Adrenal gland (tissue), 5 donors: ENCODE data around the gene KIAA1671.

Experiments
- POLR2A ChIP-seq, 2 donors: fragments of 450-650 bp; IDR thresholded peaks; one replicate each; pipeline ENCODE4 v1.6.1; 2017; ENCODE audit warnings: antibody characterized with exemption in 2 of 2, mild to moderate bottlenecking in 2 of 2, moderate library complexity in 1 of 2
- TF ChIP-seq, protein P1 (sequence below), 6 experiments: fragments of 450-650 bp in 4 of 6; fragments of 200-600 bp in 2 of 6; sonication (generic) in 1 of 6; IDR thresholded peaks; 1 replicate in 5 of 6; 2 replicates in 1 of 6; pipeline versions ENCODE4 v1.5.1 to v1.8.0; 2016 to 2021; ENCODE audit warnings: antibody characterized with exemption in 6 of 6, mild to moderate bottlenecking in 2 of 6, moderate library complexity in 1 of 6
- donor health status: DM: no; HTN: no; CAD: no.

- TF ChIP-seq, protein P1, sequence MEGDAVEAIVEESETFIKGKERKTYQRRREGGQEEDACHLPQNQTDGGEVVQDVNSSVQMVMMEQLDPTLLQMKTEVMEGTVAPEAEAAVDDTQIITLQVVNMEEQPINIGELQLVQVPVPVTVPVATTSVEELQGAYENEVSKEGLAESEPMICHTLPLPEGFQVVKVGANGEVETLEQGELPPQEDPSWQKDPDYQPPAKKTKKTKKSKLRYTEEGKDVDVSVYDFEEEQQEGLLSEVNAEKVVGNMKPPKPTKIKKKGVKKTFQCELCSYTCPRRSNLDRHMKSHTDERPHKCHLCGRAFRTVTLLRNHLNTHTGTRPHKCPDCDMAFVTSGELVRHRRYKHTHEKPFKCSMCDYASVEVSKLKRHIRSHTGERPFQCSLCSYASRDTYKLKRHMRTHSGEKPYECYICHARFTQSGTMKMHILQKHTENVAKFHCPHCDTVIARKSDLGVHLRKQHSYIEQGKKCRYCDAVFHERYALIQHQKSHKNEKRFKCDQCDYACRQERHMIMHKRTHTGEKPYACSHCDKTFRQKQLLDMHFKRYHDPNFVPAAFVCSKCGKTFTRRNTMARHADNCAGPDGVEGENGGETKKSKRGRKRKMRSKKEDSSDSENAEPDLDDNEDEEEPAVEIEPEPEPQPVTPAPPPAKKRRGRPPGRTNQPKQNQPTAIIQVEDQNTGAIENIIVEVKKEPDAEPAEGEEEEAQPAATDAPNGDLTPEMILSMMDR (IDR thresholded peaks at IDR 0.05), result no peak
- TF ChIP-seq POLR2A (IDR thresholded peaks at IDR 0.05), result no peak
Measured at GRCh38 chr22:24976442-24977218, 24.1 kb downstream of the KIAA1671 start.
